Epithelial cell of esophagus (primary cell): ENCODE results near the gene SALL4.

Experiments
- DNase-seq: peaks from one replicate; pipeline ENCODE4 v3.0.0; 2010; ENCODE audit warnings: low read depth
- H3K4me3 ChIP-seq: 2 replicates; pipeline ENCODE4 v1.5.1; 2011; ENCODE audit warnings: mild to moderate bottlenecking, low read length, control low read depth
- TF ChIP-seq, protein P1 (sequence below): IDR thresholded peaks from 2 replicates; pipeline ENCODE4 v1.5.1; 2011; ENCODE audit warnings: low read depth, mild to moderate bottlenecking, low read length, control low read depth, inconsistent platforms; ENCODE audit not compliant: insufficient read depth; ENCODE audit errors: missing control alignments

Gene SALL4

DNA sequence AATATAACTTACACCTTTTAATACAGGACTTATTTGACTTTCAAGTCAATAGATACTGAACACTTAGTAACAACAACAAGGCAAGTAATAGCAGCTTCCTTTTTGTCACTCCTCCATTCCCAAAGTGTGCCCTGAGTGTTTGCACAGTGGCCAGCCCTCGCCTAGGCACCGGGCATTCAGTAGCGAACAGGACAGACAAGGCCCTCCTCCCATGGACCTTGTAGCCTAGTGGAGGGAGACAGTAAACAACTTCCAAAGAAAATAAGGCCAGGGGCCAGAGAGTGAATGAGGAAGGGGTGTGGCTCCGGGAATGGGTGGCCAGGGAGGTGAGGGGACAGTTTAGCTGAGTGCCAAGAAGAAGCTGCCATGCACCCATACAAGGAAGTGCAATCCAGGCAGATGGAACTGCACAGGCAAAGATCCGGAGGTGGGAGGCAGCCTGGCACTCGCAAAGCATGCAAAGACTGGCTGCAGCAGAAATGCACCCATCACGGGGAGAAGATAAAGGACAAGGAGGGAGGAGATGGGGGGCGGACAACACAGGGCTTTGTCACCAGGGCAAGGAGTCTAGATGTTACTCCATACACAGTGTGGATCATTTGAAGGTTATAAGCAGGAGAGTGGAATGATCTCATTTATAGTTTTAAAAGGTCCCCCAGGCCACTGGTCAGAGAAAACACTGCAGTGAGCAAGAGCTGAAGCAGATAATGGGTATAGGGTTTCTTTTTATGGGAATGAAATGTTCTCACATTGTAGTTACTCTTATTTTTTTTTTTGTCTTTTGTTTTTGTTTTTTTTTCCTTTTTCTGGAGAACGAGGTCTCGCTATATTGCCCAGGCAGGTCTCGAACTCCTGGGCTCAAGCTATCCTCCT is 66.4 kb downstream of the SALL4 start:
- H3K4me3 ChIP-seq: no peak overlapping the region
- DNase-seq: no peak
- TF ChIP-seq, protein P1, sequence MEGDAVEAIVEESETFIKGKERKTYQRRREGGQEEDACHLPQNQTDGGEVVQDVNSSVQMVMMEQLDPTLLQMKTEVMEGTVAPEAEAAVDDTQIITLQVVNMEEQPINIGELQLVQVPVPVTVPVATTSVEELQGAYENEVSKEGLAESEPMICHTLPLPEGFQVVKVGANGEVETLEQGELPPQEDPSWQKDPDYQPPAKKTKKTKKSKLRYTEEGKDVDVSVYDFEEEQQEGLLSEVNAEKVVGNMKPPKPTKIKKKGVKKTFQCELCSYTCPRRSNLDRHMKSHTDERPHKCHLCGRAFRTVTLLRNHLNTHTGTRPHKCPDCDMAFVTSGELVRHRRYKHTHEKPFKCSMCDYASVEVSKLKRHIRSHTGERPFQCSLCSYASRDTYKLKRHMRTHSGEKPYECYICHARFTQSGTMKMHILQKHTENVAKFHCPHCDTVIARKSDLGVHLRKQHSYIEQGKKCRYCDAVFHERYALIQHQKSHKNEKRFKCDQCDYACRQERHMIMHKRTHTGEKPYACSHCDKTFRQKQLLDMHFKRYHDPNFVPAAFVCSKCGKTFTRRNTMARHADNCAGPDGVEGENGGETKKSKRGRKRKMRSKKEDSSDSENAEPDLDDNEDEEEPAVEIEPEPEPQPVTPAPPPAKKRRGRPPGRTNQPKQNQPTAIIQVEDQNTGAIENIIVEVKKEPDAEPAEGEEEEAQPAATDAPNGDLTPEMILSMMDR: no peak

DNA sequence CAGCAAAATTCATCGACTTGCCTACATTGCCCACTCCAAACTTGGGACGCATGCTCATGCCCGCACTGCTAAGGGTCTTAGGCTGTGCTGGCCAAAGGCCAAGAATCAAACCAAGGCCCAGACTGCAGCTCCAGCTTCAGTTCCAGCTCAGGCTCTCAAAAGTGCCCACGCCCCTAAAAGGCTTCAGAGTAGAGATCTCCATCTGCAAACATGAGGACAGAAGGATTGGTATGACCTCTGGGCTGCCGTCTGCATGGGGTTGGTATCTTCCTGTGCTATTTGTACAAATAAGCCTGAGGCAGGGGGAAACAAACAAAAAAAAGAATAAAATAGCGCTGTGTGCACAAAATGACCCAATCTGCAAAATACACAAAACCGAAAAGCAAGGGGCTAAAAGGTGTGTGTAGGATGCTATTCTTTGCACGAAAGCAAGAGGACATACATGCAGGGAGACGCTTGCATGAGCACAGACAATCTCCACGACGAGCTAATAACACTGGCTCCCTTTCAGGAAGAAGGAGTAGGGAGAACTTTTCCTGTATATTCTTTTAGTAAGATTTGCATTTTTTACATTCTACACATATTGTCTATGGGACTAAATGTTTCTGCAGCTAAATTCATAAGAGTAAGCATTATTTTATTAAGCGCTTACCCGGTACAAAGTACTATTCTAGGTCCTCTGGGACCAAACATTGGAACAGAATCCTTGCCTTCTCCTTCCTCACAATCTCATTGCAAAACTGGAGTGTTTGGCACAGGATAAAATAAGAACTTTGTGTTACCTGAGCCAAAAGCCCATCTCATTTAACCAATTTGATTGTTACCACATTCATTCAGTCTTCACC is 67.2 kb downstream of the SALL4 start:
- H3K4me3 ChIP-seq: no peak overlapping the region
- TF ChIP-seq, protein P1: no peak
- no peak for DNase-seq

DNA sequence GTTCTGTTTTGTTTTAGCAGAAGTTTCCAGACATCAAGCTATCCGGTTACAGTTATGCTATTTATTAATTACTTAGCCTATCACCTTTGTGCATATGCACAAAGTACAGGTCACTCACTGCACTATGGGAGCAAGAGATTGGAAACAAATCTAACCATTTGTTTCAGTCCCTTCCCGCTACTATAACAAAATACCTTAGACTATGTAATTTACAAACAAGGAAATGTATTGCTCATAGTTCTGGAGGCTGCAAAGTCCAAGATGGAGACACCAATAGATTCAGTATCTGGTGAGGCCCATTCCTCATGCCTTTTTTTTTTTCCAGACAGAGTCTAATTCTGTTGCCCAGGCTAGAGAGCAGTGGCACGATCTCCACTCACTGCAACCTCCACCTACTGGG is 69.3 kb downstream of the SALL4 start:
- DNase-seq: no peak
- TF ChIP-seq, protein P1: no peak
- no peak overlapping the region for H3K4me3 ChIP-seq
